Measurements from ENCODE around the gene GAGE2A. TPM values are rescaled to one million over a fixed set of nuclear protein-coding genes. Genes with fewer than 3 reads are reported as not detected.
"Not testable (repeated sequence)": the region's sequence is repeated elsewhere in the genome, so short reads cannot be mapped to it uniquely, and the experiment has no call there.

GAGE2A gene
- total RNA-seq, 1 experiment from 2014 or later: not detected

DNA sequence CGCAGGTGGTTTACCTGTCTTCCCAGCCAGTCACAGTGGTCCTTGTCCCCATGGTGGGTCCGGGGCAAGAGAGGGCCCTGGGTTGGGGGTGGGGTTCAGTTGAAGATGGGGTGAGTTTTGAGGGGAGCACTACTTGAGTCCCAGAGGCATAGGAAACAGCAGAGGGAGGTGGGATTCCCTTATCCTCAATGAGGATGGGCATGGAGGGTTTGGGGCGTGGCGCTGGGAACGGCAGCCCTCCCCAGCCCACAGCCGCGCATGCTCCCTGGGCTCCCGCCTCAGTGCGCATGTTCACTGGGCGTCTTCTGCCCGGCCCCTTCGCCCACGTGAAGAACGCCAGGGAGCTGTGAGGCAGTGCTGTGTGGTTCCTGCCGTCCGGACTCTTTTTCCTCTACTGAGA is 9.6 kb upstream of the GAGE2A start, which contains the start of gene GAGE12H:
Gene GAGE12H, plus strand, starts transcription at position 301 of the 400 bp plus-strand sequence. CDS start 1,155 bp downstream, outside the sequence.
- H3K4me3 Mint-ChIP-seq (ENCODE audit: unreplicated experiment): not testable (repeated sequence)

GRCh38 chrX:49589769-49590478 is 628 bp downstream of the GAGE2A start:
- intact Hi-C loops (cut with micrococcal nuclease; ENCODE audit: unreplicated experiment); H3K36me3 ChIP-seq (ENCODE audit: control insufficient read depth, insufficient read depth, low read length); H3K9me3 ChIP-seq; H3K27me3 ChIP-seq (replicated peaks; ENCODE audit: control insufficient read depth, insufficient read depth, low read length); H3K27ac Mint-ChIP-seq (ENCODE audit: unreplicated experiment); CTCF ChIA-PET; H3K4me1 ChIP-seq; POLR2A ChIA-PET; H3K4me3 Mint-ChIP-seq (ENCODE audit: unreplicated experiment); H3K4me3 ChIP-seq (ENCODE audit: low read depth, low read length); H3K4me1 Mint-ChIP-seq (ENCODE audit: low read depth, unreplicated experiment); H3K9me3 Mint-ChIP-seq (ENCODE audit: unreplicated experiment); BruUV-seq (replicated peaks); H3K27me3 Mint-ChIP-seq (ENCODE audit: insufficient read depth, unreplicated experiment); H3K36me3 Mint-ChIP-seq (ENCODE audit: insufficient read depth, unreplicated experiment): not testable (repeated sequence)
- DNase-seq: peak; percentile 1 to 32

More for the DNA sequence above, 9.6 kb upstream of the GAGE2A start, which contains the start of gene GAGE12H:
- H3K27me3 Mint-ChIP-seq (ENCODE audit: insufficient read depth, unreplicated experiment); POLR2A ChIA-PET; H3K4me3 ChIP-seq (ENCODE audit: low read depth, low read length); H3K9me3 ChIP-seq; H3K4me1 Mint-ChIP-seq (ENCODE audit: low read depth, unreplicated experiment); CTCF ChIA-PET; H3K36me3 Mint-ChIP-seq (ENCODE audit: insufficient read depth, unreplicated experiment); H3K27me3 ChIP-seq (replicated peaks; ENCODE audit: control insufficient read depth, insufficient read depth, low read length); H3K36me3 ChIP-seq (ENCODE audit: control insufficient read depth, insufficient read depth, low read length); H3K27ac Mint-ChIP-seq (ENCODE audit: unreplicated experiment); H3K4me1 ChIP-seq; H3K9me3 Mint-ChIP-seq (ENCODE audit: unreplicated experiment); intact Hi-C loops (cut with micrococcal nuclease; ENCODE audit: unreplicated experiment); BruUV-seq (replicated peaks); DNase-seq: not testable (repeated sequence)

DNA sequence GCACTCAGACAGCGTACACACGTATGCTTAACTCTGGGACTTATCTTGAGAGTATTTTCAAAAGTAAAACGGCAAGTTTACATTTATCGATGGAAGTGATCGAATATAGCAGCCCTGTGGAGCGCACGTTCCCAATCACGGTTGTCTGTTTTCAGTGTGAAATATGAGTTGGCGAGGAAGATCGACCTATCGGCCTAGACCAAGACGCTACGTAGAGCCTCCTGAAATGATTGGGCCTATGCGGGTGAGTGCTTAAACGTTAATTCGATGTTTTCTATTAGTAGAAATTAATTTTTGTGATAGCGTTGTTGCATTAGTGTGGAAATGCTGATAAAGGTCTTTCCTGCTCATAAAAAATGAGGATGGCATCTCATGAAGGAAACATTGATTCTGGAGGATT is 1.2 kb downstream of the GAGE2A start:
- H3K4me1 ChIP-seq; H3K4me1 Mint-ChIP-seq (ENCODE audit: low read depth, unreplicated experiment); H3K27me3 Mint-ChIP-seq (ENCODE audit: insufficient read depth, unreplicated experiment); H3K9me3 ChIP-seq; BruUV-seq (replicated peaks); DNase-seq; H3K36me3 ChIP-seq (ENCODE audit: control insufficient read depth, insufficient read depth, low read length); CTCF ChIA-PET; H3K27me3 ChIP-seq (replicated peaks; ENCODE audit: control insufficient read depth, insufficient read depth, low read length); H3K27ac Mint-ChIP-seq (ENCODE audit: unreplicated experiment); H3K4me3 Mint-ChIP-seq (ENCODE audit: unreplicated experiment); POLR2A ChIA-PET; H3K9me3 Mint-ChIP-seq (ENCODE audit: unreplicated experiment); H3K4me3 ChIP-seq (ENCODE audit: low read depth, low read length); H3K36me3 Mint-ChIP-seq (ENCODE audit: insufficient read depth, unreplicated experiment); intact Hi-C loops (cut with micrococcal nuclease; ENCODE audit: unreplicated experiment): not testable (repeated sequence)

GRCh38 chrX:49598720-49599119 is 9.4 kb downstream of the GAGE2A start, which contains the start of gene GAGE1:
Gene GAGE1, plus strand, starts transcription at chrX:49599020. Its CDS starts 1,155 bp downstream, at chrX:49600175.
- H3K4me1 ChIP-seq; H3K9me3 ChIP-seq; H3K27me3 ChIP-seq (replicated peaks; ENCODE audit: control insufficient read depth, insufficient read depth, low read length); BruUV-seq (replicated peaks); H3K9me3 Mint-ChIP-seq (ENCODE audit: unreplicated experiment); H3K4me3 ChIP-seq (ENCODE audit: low read depth, low read length); H3K36me3 Mint-ChIP-seq (ENCODE audit: insufficient read depth, unreplicated experiment); H3K4me1 Mint-ChIP-seq (ENCODE audit: low read depth, unreplicated experiment); H3K4me3 Mint-ChIP-seq (ENCODE audit: unreplicated experiment); H3K27ac Mint-ChIP-seq (ENCODE audit: unreplicated experiment); DNase-seq; intact Hi-C loops (cut with micrococcal nuclease; ENCODE audit: unreplicated experiment); H3K27me3 Mint-ChIP-seq (ENCODE audit: insufficient read depth, unreplicated experiment); H3K36me3 ChIP-seq (ENCODE audit: control insufficient read depth, insufficient read depth, low read length); POLR2A ChIA-PET; CTCF ChIA-PET: not testable (repeated sequence)

DNA sequence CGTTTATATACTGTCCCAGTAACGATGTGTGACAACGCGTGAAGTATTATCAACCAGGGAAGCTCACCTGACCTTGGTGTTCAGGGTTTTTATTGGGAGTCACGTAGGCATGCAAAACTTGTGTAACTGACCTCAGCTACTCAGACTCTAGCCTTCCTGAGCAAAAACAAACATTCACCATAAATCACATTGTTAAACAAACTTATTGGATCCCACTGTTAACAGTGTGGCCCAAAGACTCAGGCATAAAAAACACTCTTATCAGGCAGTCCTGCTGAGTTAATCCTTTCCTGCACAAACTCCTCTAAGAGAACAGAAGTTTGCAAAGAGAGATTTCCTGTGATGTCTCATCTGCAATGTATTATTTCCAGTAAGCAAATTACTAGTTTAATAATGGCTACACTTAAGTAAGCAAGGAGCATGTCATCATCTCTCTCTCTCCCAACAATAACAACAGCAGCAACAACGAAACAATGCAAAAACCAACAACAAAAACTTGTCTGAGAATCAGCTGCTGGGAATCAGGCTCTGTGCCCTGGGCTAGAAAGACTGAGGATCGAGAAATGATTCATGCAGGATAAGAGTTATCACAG is 21.5 kb downstream of the GAGE2A start:
- TF ChIP-seq, protein P1, sequence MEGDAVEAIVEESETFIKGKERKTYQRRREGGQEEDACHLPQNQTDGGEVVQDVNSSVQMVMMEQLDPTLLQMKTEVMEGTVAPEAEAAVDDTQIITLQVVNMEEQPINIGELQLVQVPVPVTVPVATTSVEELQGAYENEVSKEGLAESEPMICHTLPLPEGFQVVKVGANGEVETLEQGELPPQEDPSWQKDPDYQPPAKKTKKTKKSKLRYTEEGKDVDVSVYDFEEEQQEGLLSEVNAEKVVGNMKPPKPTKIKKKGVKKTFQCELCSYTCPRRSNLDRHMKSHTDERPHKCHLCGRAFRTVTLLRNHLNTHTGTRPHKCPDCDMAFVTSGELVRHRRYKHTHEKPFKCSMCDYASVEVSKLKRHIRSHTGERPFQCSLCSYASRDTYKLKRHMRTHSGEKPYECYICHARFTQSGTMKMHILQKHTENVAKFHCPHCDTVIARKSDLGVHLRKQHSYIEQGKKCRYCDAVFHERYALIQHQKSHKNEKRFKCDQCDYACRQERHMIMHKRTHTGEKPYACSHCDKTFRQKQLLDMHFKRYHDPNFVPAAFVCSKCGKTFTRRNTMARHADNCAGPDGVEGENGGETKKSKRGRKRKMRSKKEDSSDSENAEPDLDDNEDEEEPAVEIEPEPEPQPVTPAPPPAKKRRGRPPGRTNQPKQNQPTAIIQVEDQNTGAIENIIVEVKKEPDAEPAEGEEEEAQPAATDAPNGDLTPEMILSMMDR (IDR thresholded peaks at IDR 0.05; ENCODE audit: insufficient read depth in 1 of 2, low read depth in 1 of 2, low read length in 1 of 2, severe bottlenecking in 1 of 2, unreplicated experiment in 1 of 2): no peak

More for the DNA sequence above, 21.5 kb downstream of the GAGE2A start:
- Histone ChIP-seq H3K4me3 (ENCODE audit: low read depth, low read length) (no peak overlapping the region), H3K4me1 (no peaks in the 10 kb centered on the region), H3K9me3 (no peaks in the 10 kb centered on the region), H3K27me3 (replicated peaks; ENCODE audit: control insufficient read depth, insufficient read depth, low read length) (no peaks in the 10 kb centered on the region), H3K36me3 (ENCODE audit: control insufficient read depth, insufficient read depth, low read length) (no peaks in the 10 kb centered on the region)
- Mint-ChIP-seq H3K27me3 (ENCODE audit: insufficient read depth, unreplicated experiment) (no peaks in the 10 kb centered on the region), H3K27ac (ENCODE audit: unreplicated experiment) (no peak overlapping the region), H3K9me3 (ENCODE audit: unreplicated experiment) (no peaks in the 10 kb centered on the region), H3K4me1 (ENCODE audit: low read depth, unreplicated experiment) (no peaks in the 10 kb centered on the region), H3K4me3 (ENCODE audit: unreplicated experiment) (no peak overlapping the region), H3K36me3 (ENCODE audit: insufficient read depth, unreplicated experiment) (no peaks in the 10 kb centered on the region)
- DNase-seq: peak in 1 of 2 experiments; percentile 2
- BruUV-seq (replicated peaks): no TSS peak
- ChIA-PET POLR2A (no interaction called here), CTCF (no interaction called here)
- intact Hi-C loops (cut with micrococcal nuclease; ENCODE audit: unreplicated experiment): no loop called here

All from Caco-2 (cell line).